Stomach smooth muscle (tissue), 2 donors: Measurements from ENCODE around the gene CAPN10.

Experiments used
- H3K27ac ChIP-seq: one replicate; pipeline ENCODE4 v1.7.0; 2013; ENCODE audit warnings: mild to moderate bottlenecking, low read length, inconsistent platforms
- H3K27me3 ChIP-seq, 2 donors: one replicate each; pipeline ENCODE4 v1.7.0; 2013; ENCODE audit warnings: low read length in 2 of 2; ENCODE audit not compliant: insufficient read depth in 2 of 2, control insufficient read depth in 1 of 2
- H3K36me3 ChIP-seq, 2 donors: one replicate each; pipeline ENCODE4 v1.7.0; 2013; ENCODE audit warnings: low read length in 2 of 2; ENCODE audit not compliant: control insufficient read depth in 2 of 2, insufficient read depth in 2 of 2
- H3K4me1 ChIP-seq: one replicate; pipeline ENCODE4 v1.7.0; 2013; ENCODE audit warnings: low read length; ENCODE audit not compliant: control insufficient read depth, insufficient read depth
- H3K4me3 ChIP-seq, 2 donors: one replicate each; pipeline ENCODE4 v1.7.0; 2013; ENCODE audit warnings: low read length in 2 of 2
- H3K9ac ChIP-seq, 2 donors: one replicate each; pipeline ENCODE4 v1.7.0; 2013; ENCODE audit warnings: low read length in 2 of 2, mild to moderate bottlenecking in 1 of 2
- H3K9me3 ChIP-seq, 2 donors: one replicate each; pipeline ENCODE4 v1.7.0; 2013; ENCODE audit warnings: low read length in 2 of 2; ENCODE audit not compliant: control insufficient read depth in 2 of 2
- donor health status: healthy.
- donor health status: Pancreatic carcinoma.

Gene CAPN10

GRCh38 chr2:240599141-240599583 lies 12.6 kb downstream of the CAPN10 start:
- Histone ChIP-seq H3K4me3 (no peak overlapping the region), H3K27me3 (no peaks in the 10 kb centered on the region), H3K4me1 (peaks cover 26% of the 10 kb centered on the region), H3K27ac (no peak overlapping the region), H3K36me3 (peaks cover 0 to 10% of the 10 kb centered on the region in 2 donors), H3K9ac (no peak overlapping the region), H3K9me3 (no peaks in the 10 kb centered on the region)

- H3K27me3 ChIP-seq: no peaks in the 10 kb centered on the region
- no peaks in the 10 kb centered on the region for H3K9me3 ChIP-seq
- peaks cover 0 to 10% of the 10 kb centered on the region in 2 donors for H3K36me3 ChIP-seq
- no peak overlapping the region for H3K27ac ChIP-seq
- H3K4me1 ChIP-seq: peaks cover 20% of the 10 kb centered on the region
- H3K9ac ChIP-seq: no peak overlapping the region
- no peak overlapping the region for H3K4me3 ChIP-seq
Observed at GRCh38 chr2:240600451-240600961, 14.0 kb downstream of the CAPN10 start.

- H3K27ac ChIP-seq: no peak overlapping the region
- H3K27me3 ChIP-seq: no peaks in the 10 kb centered on the region
- H3K9me3 ChIP-seq: no peaks in the 10 kb centered on the region
- peaks cover 13% of the 10 kb centered on the region for H3K4me1 ChIP-seq
- H3K9ac ChIP-seq: no peak overlapping the region
- no peak overlapping the region for H3K4me3 ChIP-seq
- H3K36me3 ChIP-seq: peaks cover 0 to 10% of the 10 kb centered on the region in 2 donors
Observed at GRCh38 chr2:240601061-240601830, 14.7 kb downstream of the CAPN10 start.

GRCh38 chr2:240601831-240602160 lies 15.3 kb downstream of the CAPN10 start:
- no peak overlapping the region for H3K9ac ChIP-seq
- H3K27me3 ChIP-seq: no peaks in the 10 kb centered on the region
- no peak overlapping the region for H3K27ac ChIP-seq
- H3K4me3 ChIP-seq: no peak overlapping the region
- H3K4me1 ChIP-seq: peaks cover 8% of the 10 kb centered on the region
- H3K9me3 ChIP-seq: no peaks in the 10 kb centered on the region
- H3K36me3 ChIP-seq: peaks cover 0 to 10% of the 10 kb centered on the region in 2 donors

- Histone ChIP-seq H3K4me3 (no peak overlapping the region), H3K36me3 (peaks cover 0 to 10% of the 10 kb centered on the region in 2 donors), H3K27me3 (no peaks in the 10 kb centered on the region), H3K27ac (no peak overlapping the region), H3K9ac (no peak overlapping the region), H3K9me3 (no peaks in the 10 kb centered on the region), H3K4me1 (peaks cover 3% of the 10 kb centered on the region)
Observed at GRCh38 chr2:240602266-240603050, 15.9 kb downstream of the CAPN10 start.

GRCh38 chr2:240603081-240603835 lies 16.7 kb downstream of the CAPN10 start:
- Histone ChIP-seq H3K9me3 (no peaks in the 10 kb centered on the region), H3K27me3 (no peaks in the 10 kb centered on the region), H3K36me3 (peaks cover 0 to 8% of the 10 kb centered on the region in 2 donors), H3K27ac (no peak overlapping the region), H3K9ac (no peak overlapping the region), H3K4me3 (no peak overlapping the region), H3K4me1 (peaks cover 2% of the 10 kb centered on the region)

GRCh38 chr2:240603846-240604245 lies 17.3 kb downstream of the CAPN10 start:
- Histone ChIP-seq H3K4me3 (no peak overlapping the region), H3K27ac (no peak overlapping the region), H3K36me3 (peaks cover 0 to 6% of the 10 kb centered on the region in 2 donors), H3K9ac (no peak overlapping the region), H3K4me1 (no peaks in the 10 kb centered on the region), H3K9me3 (no peaks in the 10 kb centered on the region), H3K27me3 (no peaks in the 10 kb centered on the region)

- H3K4me3 ChIP-seq: no peak overlapping the region
Observed at GRCh38 chr2:240604291-240604938, 17.9 kb downstream of the CAPN10 start.

GRCh38 chr2:240604939-240605716 lies 18.6 kb downstream of the CAPN10 start:
- Histone ChIP-seq H3K27me3 (no peaks in the 10 kb centered on the region), H3K27ac (no peak overlapping the region), H3K9ac (no peak overlapping the region), H3K4me1 (no peaks in the 10 kb centered on the region), H3K9me3 (no peaks in the 10 kb centered on the region), H3K36me3 (peaks cover 0 to 3% of the 10 kb centered on the region in 2 donors), H3K4me3 (no peak overlapping the region)

More at GRCh38 chr2:240604291-240604938, 17.9 kb downstream of the CAPN10 start:
- H3K4me1 ChIP-seq: no peaks in the 10 kb centered on the region
- no peaks in the 10 kb centered on the region for H3K9me3 ChIP-seq
- H3K27me3 ChIP-seq: no peaks in the 10 kb centered on the region
- peaks cover 0 to 3% of the 10 kb centered on the region in 2 donors for H3K36me3 ChIP-seq
- no peak overlapping the region for H3K27ac ChIP-seq
- H3K9ac ChIP-seq: no peak overlapping the region
